Natural killer cell treated with Interleukin-12 subunit alpha and Interleukin-12 subunit beta and Interleukin-15 and Interleukin-18, amount 100 ng/mL, for 72 hours (primary cell): ENCODE data around the gene CCDC28A. TPM values are rescaled to one million over a fixed set of nuclear protein-coding genes. Genes with fewer than 3 reads are reported as not detected.

ENCODE experiments used
- ATAC-seq, 2 donors: fragments of 150-1000 bp; cut with Tn5 transposase in 1 of 2; sonication (Bioruptor Pico), chemical (Tn5 transposase) in 1 of 2; 2 replicates each; pipeline ENCODE4 v1.10.0; 2021
- DNase-seq: peaks from one replicate; pipeline ENCODE4 v3.0.0; 2022; ENCODE audit warnings: low spot score
- H3K27ac Mint-ChIP-seq, 2 donors: 1 replicate in 1 of 2; 2 replicates in 1 of 2; pipeline ENCODE4 v1.8.0; 2022; ENCODE audit warnings: mixed read lengths in 2 of 2, mild to moderate bottlenecking in 1 of 2, moderate library complexity in 1 of 2
- H3K27me3 Mint-ChIP-seq, 2 donors: 1 replicate in 1 of 2; 2 replicates in 1 of 2; pipeline ENCODE4 v1.8.0; 2022; ENCODE audit warnings: mixed read lengths in 2 of 2
- H3K36me3 Mint-ChIP-seq: one replicate; pipeline ENCODE4 v1.8.0; 2022; ENCODE audit warnings: mixed read lengths
- H3K4me1 Mint-ChIP-seq, 2 donors: 1 replicate in 1 of 2; 2 replicates in 1 of 2; pipeline ENCODE4 v1.8.0; 2022; ENCODE audit warnings: low read depth in 2 of 2, mixed read lengths in 2 of 2, mild to moderate bottlenecking in 1 of 2
- H3K4me3 Mint-ChIP-seq: one replicate; pipeline ENCODE4 v1.8.0; 2022; ENCODE audit warnings: mixed read lengths
- H3K9me3 Mint-ChIP-seq: 2 replicates; pipeline ENCODE4 v1.8.0; 2022; ENCODE audit warnings: mixed read lengths
- total RNA-seq, 2 donors: library from RNA; stranded (reverse); gene quantifications; one replicate each; pipeline ENCODE4 v1.2.3, GENCODE V29; 2022

CCDC28A gene
- total RNA-seq, 2 donors from 2014 or later = 13.5 to 16.4 TPM

DNA sequence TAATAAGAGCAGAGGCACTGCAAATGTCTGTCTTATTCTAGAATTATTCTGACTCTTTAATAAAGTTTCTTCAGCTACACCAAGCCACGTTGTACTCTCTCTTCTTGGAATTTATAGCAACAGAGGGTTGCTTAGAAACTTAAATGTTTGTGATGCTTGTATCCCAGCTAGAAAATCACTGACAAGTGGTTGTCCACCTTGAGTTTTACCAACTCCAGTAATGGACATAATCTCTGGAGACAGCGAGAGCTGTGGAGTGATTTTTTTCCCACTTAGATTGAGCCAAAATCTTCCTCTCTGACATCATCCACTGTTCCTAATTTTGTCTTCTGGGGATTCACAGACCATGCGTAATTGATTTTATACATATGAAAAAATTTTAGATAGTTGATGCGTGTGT lies 30.3 kb downstream of the CCDC28A start:
- Mint-ChIP-seq H3K27me3 (peaks cover 10 to 13% of the 10 kb centered on the region in 2 donors), H3K4me1 (no peaks in the 10 kb centered on the region), H3K4me3 (no peak overlapping the region), H3K9me3 (no peaks in the 10 kb centered on the region), H3K27ac (no peak overlapping the region), H3K36me3 (no peaks in the 10 kb centered on the region)
- DNase-seq (no peak), ATAC-seq (no peak)

DNA sequence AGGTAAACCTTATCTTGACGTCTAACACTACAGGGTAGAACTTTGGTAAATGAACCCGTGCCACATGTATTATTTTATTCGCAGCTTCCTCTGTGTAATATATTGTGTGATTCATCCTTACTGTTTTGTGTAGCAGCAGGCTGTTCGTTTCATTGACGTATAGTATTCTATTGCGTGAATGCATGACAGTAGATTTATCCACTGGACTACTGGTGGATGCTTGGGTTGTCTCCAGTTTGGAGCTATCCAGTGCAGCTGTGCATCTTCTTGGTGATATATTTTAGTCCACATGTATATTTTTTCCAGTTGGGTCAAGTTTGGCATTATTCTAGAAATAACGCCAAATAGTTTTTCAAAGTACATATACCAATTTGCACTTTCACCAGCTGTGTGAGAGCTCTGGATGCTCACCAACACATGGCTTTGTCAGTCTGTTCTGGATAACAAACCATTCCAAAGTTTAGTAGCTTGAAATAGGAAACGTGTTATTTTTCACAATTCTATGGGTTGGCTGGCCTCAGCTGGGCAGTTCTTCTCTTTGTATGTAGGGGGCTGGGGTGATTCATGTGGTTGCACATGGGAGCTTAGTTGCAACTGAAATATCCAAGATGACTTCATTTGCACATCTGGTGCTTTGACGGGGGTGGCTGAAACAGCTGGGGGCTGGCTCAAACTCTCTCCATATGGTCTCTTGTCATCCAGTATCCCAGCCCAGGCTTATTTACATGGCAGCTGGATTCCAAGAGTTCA lies 31.6 kb downstream of the CCDC28A start:
- no peaks in the 10 kb centered on the region for H3K9me3 Mint-ChIP-seq
- H3K4me1 Mint-ChIP-seq = no peaks in the 10 kb centered on the region
- no peaks in the 10 kb centered on the region for H3K36me3 Mint-ChIP-seq
- no peak overlapping the region for H3K4me3 Mint-ChIP-seq
- no peak for ATAC-seq
- no peak overlapping the region for H3K27ac Mint-ChIP-seq
- H3K27me3 Mint-ChIP-seq = peaks cover 10 to 13% of the 10 kb centered on the region in 2 donors
- no peak for DNase-seq

DNA sequence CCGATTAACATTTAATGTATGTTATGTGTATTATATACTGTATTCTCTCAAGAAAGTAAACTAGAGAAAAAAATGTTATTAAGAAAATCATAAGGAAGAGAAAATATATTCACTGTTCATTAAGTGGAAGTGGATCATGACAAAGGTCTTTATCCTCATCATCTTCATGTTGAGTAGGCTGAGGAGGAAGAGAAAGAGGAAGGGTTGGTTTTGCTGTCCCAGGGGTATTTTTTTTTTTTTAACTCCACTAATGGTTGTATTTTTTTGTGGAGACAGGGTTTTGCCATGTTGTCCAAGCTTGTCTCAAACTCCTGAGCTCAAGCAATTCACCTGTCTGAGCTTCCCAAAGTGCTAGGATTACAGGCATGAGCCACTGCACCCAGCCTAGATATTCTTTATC lies 33.3 kb downstream of the CCDC28A start:
- no peaks in the 10 kb centered on the region for H3K4me1 Mint-ChIP-seq

DNA sequence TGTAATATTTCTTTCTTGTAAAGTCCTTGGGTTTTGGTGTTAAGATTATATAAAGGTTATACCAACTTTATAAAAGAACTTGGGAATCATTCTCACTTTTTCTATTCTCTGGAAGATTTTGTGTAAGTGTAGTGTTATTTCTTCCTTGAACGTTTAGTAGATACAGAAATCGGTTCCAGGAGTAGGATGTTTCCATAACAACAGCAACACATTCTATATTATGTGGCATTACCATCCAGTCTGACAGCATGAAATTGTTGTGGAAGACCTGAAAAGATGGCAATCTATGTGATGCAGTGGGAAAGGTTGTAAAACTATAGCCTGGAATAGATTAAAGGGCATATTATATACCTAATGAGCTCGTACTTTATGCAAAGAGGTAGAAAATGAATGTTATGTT lies 36.1 kb downstream of the CCDC28A start:
- H3K36me3 Mint-ChIP-seq = no peaks in the 10 kb centered on the region
- DNase-seq (no peak), ATAC-seq (no peak)
- H3K4me1 Mint-ChIP-seq = no peaks in the 10 kb centered on the region
- H3K9me3 Mint-ChIP-seq = no peaks in the 10 kb centered on the region
- peaks cover 10 to 11% of the 10 kb centered on the region in 2 donors for H3K27me3 Mint-ChIP-seq
- H3K4me3 Mint-ChIP-seq = no peak overlapping the region
- no peak overlapping the region for H3K27ac Mint-ChIP-seq

More for the DNA sequence above, 33.3 kb downstream of the CCDC28A start:
- peaks cover 12 to 13% of the 10 kb centered on the region in 2 donors for H3K27me3 Mint-ChIP-seq
- DNase-seq (no peak), ATAC-seq (no peak)
- H3K27ac Mint-ChIP-seq = no peak overlapping the region
- no peaks in the 10 kb centered on the region for H3K9me3 Mint-ChIP-seq
- no peaks in the 10 kb centered on the region for H3K36me3 Mint-ChIP-seq
- H3K4me3 Mint-ChIP-seq = no peak overlapping the region

DNA sequence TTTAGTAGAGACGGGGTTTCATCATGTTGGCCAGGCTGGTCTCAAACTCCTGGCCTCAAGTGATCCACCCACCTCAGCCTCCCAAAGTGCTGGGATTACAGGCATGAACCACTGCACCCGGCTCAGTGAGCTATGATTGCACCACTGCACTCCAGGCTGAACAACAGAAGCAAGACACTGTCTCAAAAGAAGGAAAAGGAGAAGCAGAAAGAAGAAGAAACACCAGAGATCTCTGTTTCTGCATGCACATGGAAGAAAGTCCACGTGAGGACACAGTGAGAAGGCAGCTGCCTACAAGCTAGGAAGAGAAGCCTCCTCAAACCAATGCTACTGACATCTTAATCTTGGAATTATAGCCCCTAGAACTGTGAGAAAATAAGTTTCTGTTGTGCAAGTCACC lies 38.3 kb downstream of the CCDC28A start:
- H3K4me1 Mint-ChIP-seq = no peaks in the 10 kb centered on the region
- H3K27me3 Mint-ChIP-seq = peaks cover 0 to 4% of the 10 kb centered on the region in 2 donors
- DNase-seq (no peak), ATAC-seq (no peak)
- no peak overlapping the region for H3K27ac Mint-ChIP-seq
- no peak overlapping the region for H3K4me3 Mint-ChIP-seq
- H3K9me3 Mint-ChIP-seq = no peaks in the 10 kb centered on the region
- H3K36me3 Mint-ChIP-seq = no peaks in the 10 kb centered on the region

DNA sequence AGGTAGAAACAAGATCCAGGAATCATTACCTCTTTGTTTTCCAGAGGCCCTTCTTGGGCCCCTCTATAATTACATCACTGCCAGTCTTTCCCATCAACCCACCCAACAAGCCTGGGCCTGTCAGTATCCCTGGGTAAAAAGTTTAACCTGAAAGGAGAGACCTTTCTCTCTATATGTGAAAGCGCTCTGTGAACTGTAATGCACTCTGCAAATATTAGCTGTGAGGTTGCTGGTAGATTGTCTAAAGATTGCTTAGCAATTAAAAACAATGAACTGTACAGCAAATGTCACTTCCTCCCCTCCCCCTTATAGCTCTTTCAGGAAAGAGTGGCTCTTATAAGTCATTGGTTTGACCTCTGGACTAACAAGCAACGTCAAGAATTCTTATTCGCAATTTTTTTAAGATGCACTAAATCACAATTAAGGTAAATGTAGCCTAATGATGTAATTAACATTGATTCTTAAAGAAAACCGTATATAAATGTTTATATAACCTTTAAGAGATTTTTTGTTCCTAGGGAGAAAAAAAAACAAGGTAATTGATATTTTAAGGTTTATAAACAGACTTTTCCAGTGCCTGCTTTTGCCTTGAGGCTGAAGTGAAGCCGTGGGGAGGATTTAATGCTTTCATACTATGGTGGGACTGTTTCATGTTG lies 40.7 kb downstream of the CCDC28A start:
- peaks cover 0 to 9% of the 10 kb centered on the region in 2 donors for H3K4me1 Mint-ChIP-seq
- no peaks in the 10 kb centered on the region for H3K36me3 Mint-ChIP-seq
- peaks cover 0 to 9% of the 10 kb centered on the region in 2 donors for H3K27me3 Mint-ChIP-seq
- DNase-seq = no peak
- no peak for ATAC-seq
- no peaks in the 10 kb centered on the region for H3K9me3 Mint-ChIP-seq
- no peak overlapping the region for H3K4me3 Mint-ChIP-seq
- no peak overlapping the region for H3K27ac Mint-ChIP-seq

DNA sequence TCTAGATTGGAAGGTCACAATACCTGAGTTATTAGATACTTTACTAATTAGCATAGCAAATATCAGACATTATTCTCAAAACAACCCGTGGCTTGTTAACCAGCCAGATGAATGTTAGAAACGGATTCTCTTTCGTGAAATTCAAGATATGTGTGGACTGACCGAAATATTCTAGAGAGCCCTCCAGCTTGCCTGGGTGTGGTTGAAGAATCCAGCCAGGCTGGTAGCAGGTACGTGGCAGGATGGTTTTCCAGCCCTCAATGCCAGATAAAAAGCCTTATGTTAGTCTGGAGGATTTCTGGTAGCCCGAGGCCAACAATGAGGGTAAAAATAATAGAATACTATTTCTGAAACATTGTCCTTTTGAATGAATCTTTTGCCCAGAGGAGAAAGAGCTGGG lies 41.7 kb downstream of the CCDC28A start:
- Mint-ChIP-seq H3K27ac (no peak overlapping the region), H3K4me3 (no peak overlapping the region), H3K36me3 (no peaks in the 10 kb centered on the region), H3K27me3 (peaks cover 0 to 9% of the 10 kb centered on the region in 2 donors), H3K4me1 (peaks cover 0 to 9% of the 10 kb centered on the region in 2 donors), H3K9me3 (no peaks in the 10 kb centered on the region)
- ATAC-seq (no peak), DNase-seq (no peak)

DNA sequence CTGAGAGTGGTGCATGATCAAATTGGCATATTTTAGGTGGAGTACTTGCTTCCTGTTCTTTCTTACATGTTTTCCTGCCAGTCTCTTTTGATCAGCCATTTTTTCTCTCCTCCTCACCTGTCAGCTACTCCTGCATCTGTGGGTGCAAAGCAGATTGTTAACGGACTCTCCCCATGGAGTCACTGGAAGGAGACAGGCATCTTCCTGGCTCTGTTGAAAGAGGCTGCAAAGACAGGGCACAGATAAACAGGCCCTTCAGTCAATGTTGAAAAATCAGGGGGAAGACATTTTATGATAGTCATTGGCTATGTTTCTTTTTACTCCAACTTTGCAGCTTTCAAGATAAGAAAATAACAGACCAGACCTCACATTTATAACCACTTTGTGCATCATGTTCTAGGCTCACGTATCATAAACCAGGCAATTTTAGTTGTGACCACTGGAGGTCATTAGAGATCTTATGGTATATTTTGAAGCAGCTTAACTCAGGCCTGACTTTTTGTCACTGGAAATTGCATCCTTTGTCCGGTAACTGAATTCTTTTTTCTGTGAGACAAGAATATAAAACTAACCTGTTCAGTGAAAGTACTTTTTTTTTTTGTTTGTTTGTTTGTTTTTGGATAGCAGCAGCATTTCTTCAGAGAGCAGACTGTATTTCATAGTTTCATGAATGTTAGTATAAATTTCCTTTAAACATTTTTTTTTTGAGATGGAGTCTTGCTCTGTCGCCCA lies 42.4 kb downstream of the CCDC28A start:
- Mint-ChIP-seq H3K4me3 (no peak overlapping the region), H3K27ac (no peak overlapping the region), H3K36me3 (no peaks in the 10 kb centered on the region), H3K4me1 (peaks cover 0 to 9% of the 10 kb centered on the region in 2 donors), H3K27me3 (peaks cover 0 to 9% of the 10 kb centered on the region in 2 donors), H3K9me3 (no peaks in the 10 kb centered on the region)
- DNase-seq (no peak), ATAC-seq (peak in 1 of 2 donors; percentile 65)

DNA sequence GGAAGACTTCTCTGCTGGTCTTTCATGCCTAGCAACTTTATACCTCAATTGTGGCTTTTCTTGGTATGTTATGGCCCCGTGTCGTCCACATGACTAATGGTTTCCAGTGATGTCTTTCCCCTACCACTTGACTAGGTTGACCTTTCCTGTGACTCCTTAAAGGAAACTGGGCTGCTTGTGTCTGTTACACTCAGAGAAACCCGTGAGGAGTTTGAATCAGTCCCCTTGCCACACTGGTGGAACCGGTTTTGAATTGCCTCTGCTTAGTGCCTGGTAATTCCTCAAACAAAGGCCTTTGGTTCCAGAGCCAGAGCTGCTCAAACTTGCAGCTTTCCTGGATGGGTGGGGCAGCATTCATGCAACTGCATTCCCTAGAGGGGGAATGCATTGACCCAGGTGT lies 44.2 kb downstream of the CCDC28A start:
- ATAC-seq = no peak
- Mint-ChIP-seq H3K4me3 (no peak overlapping the region), H3K27me3 (peaks cover 0 to 6% of the 10 kb centered on the region in 2 donors), H3K27ac (peak overlapping the region in 1 of 2 donors; percentile 32), H3K9me3 (no peaks in the 10 kb centered on the region), H3K4me1 (peaks cover 0 to 9% of the 10 kb centered on the region in 2 donors), H3K36me3 (no peaks in the 10 kb centered on the region)
- no peak for DNase-seq

DNA sequence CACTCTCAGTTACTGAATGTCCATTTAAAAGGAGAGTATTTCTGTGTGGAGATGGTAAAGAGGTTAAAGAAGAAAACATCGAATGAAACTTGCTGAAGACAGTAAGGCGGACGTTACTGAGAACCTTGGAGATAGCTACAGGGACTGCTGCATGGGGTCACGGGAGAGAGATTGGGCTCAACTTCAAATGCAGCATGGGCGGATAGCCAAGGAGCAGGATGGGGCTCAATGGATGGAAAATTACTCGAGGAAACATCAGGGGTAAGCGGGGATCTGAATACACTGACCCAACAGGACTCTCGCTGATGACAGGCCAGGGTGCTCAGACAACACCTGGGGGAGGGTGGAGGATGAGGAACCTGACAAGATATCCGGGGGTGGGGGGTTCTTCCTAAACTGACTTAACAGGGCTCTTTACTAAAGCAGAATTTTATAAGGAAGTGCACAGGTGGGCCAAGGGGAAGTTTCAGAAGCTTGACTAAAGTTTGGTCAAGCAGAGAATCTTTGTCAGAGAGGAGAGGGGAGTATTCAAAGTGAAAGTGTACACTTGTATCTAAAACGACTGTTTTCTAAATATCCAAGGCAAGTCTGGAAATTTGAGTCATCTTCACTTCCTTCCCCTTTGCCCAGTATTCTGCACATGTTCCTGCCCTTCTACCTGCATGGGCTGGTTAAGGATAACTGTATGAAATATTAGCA lies 45.1 kb downstream of the CCDC28A start:
- peaks cover 0 to 6% of the 10 kb centered on the region in 2 donors for H3K27me3 Mint-ChIP-seq
- DNase-seq = no peak
- peak overlapping the region in 1 of 2 donors; percentile 32 for H3K27ac Mint-ChIP-seq
- peaks cover 0 to 9% of the 10 kb centered on the region in 2 donors for H3K4me1 Mint-ChIP-seq
- H3K36me3 Mint-ChIP-seq = no peaks in the 10 kb centered on the region
- no peak overlapping the region for H3K4me3 Mint-ChIP-seq
- ATAC-seq = no peak
- H3K9me3 Mint-ChIP-seq = no peaks in the 10 kb centered on the region

DNA sequence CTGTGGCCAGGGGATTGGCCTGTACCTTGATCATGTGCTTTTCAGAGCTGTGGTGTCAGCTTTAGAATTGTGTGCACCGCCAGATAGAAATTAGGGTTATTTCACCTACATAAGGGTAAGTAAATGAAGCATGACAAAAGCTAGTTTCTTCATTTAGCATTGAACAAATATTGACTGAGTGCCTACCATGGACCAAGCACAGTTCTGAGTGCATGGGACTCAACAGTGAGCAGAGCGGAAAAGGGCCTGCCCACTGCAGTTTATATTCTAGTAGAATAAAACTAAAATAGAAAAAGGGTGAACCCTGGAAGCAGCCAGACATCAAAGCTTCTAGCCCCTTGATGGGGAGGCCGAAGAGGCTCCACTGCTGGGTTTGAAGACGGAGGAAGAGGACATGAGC lies 48.0 kb downstream of the CCDC28A start:
- Mint-ChIP-seq H3K27me3 (peaks cover 0 to 4% of the 10 kb centered on the region in 2 donors), H3K4me3 (no peak overlapping the region), H3K27ac (no peak overlapping the region), H3K4me1 (peaks cover 4 to 9% of the 10 kb centered on the region in 2 donors), H3K9me3 (no peaks in the 10 kb centered on the region), H3K36me3 (no peaks in the 10 kb centered on the region)
- no peak for ATAC-seq
- no peak for DNase-seq

DNA sequence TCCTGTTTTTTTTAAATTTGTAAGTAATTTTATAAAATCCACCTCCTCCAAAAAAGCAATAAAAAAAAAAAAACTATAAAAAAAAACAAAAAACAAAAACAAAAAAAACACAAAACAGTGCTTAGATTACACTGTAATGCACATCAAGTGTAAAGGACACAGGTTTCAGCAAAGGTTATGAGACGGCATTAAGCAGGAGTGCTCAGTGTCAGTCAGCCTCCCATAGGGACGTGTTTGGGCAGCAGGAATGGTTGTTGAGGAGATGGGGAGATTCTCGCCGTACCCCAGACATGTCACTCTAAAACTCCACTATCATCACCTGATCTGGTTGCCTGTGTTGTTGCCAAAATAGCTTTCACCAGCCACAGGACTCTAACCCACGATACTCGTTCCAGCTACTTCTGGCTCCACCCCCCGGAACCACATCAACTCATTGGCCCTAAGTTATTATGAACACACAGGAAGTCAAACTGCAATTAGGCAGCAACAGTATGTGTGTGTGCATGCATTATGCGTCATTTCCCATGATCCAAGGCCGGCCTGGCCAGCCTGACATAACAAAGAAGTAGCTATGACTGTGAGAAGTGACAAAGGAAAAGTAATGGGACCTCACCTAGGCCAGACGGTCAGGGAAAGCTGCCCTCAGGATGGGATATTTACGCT lies 51.0 kb downstream of the CCDC28A start:
- H3K27me3 Mint-ChIP-seq = no peaks in the 10 kb centered on the region

DNA sequence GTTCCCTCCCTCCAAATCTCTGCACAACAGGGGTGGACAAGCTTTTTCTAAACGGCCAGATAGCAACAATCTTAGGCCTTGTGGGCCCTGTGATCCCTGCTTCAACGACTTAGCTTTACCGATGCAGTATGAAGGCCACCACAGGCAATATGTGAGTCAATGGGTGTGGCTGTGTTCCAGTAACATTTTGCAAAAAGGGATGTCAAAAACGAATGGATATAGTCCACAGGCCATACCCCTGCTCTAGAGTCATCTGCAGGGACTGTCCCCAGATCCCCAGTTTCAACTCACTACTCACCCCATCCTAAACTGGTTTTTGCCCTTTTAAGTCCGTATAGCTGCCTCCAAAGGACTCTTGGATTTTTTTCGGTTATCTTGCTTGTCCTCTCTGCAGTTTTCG lies 56.7 kb downstream of the CCDC28A start:
- Mint-ChIP-seq H3K9me3 (no peaks in the 10 kb centered on the region), H3K27ac (no peak overlapping the region), H3K4me3 (no peak overlapping the region), H3K4me1 (no peaks in the 10 kb centered on the region), H3K27me3 (no peaks in the 10 kb centered on the region), H3K36me3 (no peaks in the 10 kb centered on the region)
- DNase-seq = no peak
- no peak for ATAC-seq

More for the DNA sequence above, 51.0 kb downstream of the CCDC28A start:
- ATAC-seq (peak in 1 of 2 donors; percentile 43), DNase-seq (no peak)
- Mint-ChIP-seq H3K27ac (no peak overlapping the region), H3K9me3 (no peaks in the 10 kb centered on the region), H3K4me1 (peaks cover 0 to 4% of the 10 kb centered on the region in 2 donors), H3K36me3 (no peaks in the 10 kb centered on the region), H3K4me3 (no peak overlapping the region)
